ENCODE results near the gene CLCNKB.
A peak's percentile ranks its signal among the peaks of the same experiment; 100 is the strongest.

GRCh38 chr1:15994590-15995351, 48.8 kb upstream of the CLCNKB start:
- TF ChIP-seq, protein P1, sequence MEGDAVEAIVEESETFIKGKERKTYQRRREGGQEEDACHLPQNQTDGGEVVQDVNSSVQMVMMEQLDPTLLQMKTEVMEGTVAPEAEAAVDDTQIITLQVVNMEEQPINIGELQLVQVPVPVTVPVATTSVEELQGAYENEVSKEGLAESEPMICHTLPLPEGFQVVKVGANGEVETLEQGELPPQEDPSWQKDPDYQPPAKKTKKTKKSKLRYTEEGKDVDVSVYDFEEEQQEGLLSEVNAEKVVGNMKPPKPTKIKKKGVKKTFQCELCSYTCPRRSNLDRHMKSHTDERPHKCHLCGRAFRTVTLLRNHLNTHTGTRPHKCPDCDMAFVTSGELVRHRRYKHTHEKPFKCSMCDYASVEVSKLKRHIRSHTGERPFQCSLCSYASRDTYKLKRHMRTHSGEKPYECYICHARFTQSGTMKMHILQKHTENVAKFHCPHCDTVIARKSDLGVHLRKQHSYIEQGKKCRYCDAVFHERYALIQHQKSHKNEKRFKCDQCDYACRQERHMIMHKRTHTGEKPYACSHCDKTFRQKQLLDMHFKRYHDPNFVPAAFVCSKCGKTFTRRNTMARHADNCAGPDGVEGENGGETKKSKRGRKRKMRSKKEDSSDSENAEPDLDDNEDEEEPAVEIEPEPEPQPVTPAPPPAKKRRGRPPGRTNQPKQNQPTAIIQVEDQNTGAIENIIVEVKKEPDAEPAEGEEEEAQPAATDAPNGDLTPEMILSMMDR (IDR thresholded peaks at IDR 0.05 in 2 of 3, conservative IDR thresholded peaks at IDR 0.05 in 1 of 3; ENCODE audit: borderline replicate concordance in 1 of 3, insufficient read depth in 1 of 3, low read depth in 2 of 3, low read length in 2 of 3): peak; percentile 85 to 95 (median 95)
- TF ChIP-seq POLR2A (IDR thresholded peaks at IDR 0.05; ENCODE audit: borderline replicate concordance, extremely low read depth, insufficient read depth, insufficient read length) (no peak), CEBPB (IDR thresholded peaks at IDR 0.05; ENCODE audit: low read depth) (no peak)
- TF ChIP-seq, protein P2, sequence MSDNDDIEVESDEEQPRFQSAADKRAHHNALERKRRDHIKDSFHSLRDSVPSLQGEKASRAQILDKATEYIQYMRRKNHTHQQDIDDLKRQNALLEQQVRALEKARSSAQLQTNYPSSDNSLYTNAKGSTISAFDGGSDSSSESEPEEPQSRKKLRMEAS (IDR thresholded peaks at IDR 0.05): no peak

Data from HCT116 (cell line).